HS-5 (cell line): ENCODE data around the gene PIGT.
"Not testable (repeated sequence)": the region's sequence is repeated elsewhere in the genome, so short reads cannot be mapped to it uniquely, and the experiment has no call there.

Experiments
- DNase-seq: peaks from one replicate; pipeline ENCODE4 v3.0.0-alpha.2; 2012; ENCODE audit warnings: low read depth

PIGT gene

GRCh38 chr20:45462711-45463509 lies 47.0 kb downstream of the PIGT start:
- no peak for DNase-seq

GRCh38 chr20:45463709-45464108 lies 47.8 kb downstream of the PIGT start:
- no peak for DNase-seq

DNA sequence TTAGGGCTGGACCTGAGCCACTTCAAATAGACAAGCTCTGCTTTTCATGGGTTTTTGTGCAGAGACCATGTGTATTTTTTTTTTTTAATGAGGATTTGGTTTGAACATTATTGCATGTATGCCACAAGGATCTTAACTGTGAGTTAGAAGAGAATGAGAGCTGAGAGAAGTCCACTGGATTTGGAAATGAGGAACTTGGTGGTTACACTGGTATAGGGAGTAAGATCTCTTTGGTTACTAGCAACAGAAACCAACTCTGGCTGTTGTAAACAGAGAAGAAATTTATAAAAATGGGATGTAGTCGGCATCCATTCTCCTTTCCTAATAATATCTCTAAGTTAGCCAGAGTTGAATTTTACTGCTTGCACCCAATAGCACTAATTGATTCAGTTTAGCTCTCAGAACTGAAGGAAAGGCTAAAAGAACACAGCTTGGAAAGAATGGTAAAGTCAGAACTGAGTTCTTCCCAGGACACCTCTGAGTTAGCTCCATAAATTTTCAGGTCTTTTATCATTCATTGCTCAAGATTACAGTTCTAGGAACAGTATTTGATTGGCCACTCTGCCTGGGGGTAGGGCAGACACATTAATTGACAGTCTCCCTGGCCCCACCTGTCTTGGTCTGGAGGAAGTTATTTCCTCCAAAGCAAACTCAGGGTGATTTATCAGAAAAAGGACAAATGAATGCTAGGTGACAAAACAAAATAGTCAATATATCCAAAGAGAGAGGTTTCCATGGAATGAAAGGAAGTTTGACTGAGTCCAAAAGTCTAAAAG lies 49.7 kb downstream of the PIGT start:
- no peak for DNase-seq

GRCh38 chr20:45467172-45467571 lies 51.2 kb downstream of the PIGT start:
- no peak for DNase-seq

GRCh38 chr20:45467861-45468260 lies 51.9 kb downstream of the PIGT start:
- no peak for DNase-seq

DNA sequence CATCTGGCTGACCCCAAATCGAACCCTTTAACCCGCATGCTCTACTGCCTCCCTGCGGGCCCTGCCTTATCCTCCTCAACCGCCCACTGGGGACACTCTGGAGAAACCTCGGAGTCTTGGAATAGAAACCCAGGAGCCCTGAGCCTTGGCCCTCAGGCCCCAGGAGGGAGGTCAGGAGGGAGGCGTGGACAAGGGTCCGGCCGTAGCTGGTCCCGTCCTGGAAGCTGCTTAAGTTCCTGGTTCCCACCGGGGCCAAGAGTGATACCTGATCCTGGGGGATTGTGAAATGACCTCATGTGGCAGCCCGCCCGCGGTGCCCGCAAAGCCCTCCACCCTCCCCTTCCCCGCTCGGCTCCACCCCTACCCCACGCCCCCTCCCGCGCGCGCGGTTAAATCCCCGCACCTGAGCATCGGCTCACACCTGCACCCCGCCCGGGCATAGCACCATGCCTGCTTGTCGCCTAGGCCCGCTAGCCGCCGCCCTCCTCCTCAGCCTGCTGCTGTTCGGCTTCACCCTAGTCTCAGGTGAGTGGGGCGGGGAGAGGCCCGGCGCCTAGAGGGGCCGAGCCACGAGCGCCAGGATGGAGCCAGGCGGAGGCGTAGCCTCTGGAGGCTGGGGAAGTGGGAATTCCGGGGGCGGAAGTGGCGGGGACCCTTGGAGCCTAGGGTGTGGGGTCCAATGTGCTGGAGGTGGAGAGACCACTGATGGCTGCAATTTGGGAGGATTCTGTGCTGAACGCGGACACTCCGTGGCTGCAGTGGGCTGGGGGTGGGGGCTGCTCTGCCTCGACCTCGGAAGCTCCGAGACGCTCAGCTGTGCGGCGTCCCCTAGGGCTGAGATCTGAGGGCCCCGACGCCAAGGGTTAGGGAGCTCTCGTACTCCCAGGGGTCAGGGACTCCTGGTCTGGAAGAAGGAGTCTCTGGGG lies 53.7 kb downstream of the PIGT start, which contains the start of gene WFDC2:
WFDC2 (plus strand) TSS at position 418 of the 926 bp plus-strand sequence; CDS start at position 447, 29 bp downstream.
- DNase-seq: no peak

- DNase-seq: no peak
These were observed 54.5 kb downstream of the PIGT start for GRCh38 chr20:45470262-45470931.

DNA sequence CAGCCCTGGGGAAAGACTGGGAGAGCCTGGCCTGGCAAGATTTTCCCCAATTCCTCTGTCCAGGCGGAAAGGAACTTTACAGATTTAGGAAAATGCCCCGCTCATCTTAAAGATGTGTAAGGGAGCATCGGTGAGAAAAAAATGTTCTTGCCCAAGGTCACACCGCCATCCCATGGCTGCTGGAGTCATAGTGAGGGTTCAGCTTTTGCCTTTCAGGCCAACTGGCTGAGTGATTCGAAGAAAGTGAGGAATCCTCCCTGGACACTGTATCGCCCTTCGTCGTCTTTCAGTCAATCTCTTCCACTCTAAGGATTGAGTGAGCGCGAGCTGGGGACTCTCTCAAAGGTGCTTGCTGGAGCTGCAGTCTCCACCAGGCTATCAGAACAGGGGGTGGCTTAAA lies 55.0 kb downstream of the PIGT start:
- no peak for DNase-seq

DNA sequence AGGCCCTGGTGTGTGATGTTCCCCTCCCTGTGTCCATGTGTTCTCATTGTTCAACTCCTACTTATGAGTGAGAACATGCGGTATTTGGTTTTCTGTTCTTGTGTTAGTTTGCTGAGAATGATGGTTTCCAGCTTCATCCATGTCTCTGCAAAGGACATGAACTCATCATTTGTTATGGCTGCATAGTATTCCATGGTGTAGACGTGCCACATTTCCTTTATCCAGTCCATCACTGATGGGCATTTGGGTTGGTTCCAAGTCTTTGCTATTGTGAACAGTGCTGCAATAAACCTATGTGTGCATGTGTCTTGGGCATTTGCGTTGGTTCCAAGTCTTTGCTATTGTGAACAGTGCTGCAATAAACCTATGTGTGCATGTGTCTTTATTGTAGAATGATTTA lies 56.3 kb downstream of the PIGT start:
- DNase-seq: not testable (repeated sequence)
